Fibroblast of lung (primary cell): ENCODE measurements around the gene TMEM131L.

Experiments used
- CTCF ChIP-seq, 2 donors: IDR thresholded peaks in 1 of 2; conservative IDR thresholded peaks in 1 of 2; 1 replicate in 1 of 2; 2 replicates in 1 of 2; pipeline ENCODE4 v1.5.1; 2011 to 2012; ENCODE audit warnings: low read length in 2 of 2, control low read depth in 1 of 2, inconsistent platforms in 1 of 2, low read depth in 1 of 2, mild to moderate bottlenecking in 1 of 2
- EZH2 ChIP-seq: IDR thresholded peaks from 2 replicates; pipeline ENCODE4 v1.5.1; 2012; ENCODE audit warnings: low read length, control low read depth, mild to moderate bottlenecking; ENCODE audit errors: missing control alignments

- TF ChIP-seq CTCF (conservative IDR thresholded peaks at IDR 0.05 in 1 of 2, IDR thresholded peaks at IDR 0.05 in 1 of 2; ENCODE audit: low read depth in 1 of 2, low read length in 2 of 2) (no peak), EZH2 (no peak)
Measured at GRCh38 chr4:153591441-153591840, 125.3 kb downstream of the TMEM131L start.
